HG03060 (cell line): Measurements from ENCODE around the gene ZBTB9.

Source experiments
- ATAC-seq: cut with Tn5 transposase; IDR thresholded peaks from one replicate; pipeline ENCODE4 v1.9.1; 2021; ENCODE audit warnings: low read depth, moderate number of reproducible peaks; ENCODE audit not compliant: unreplicated experiment

Gene ZBTB9

GRCh38 chr6:33418690-33419291 lies 35.6 kb upstream of the ZBTB9 start:
- no peak for ATAC-seq

GRCh38 chr6:33419580-33420490 lies 34.5 kb upstream of the ZBTB9 start, which contains the start of gene SYNGAP1:
Gene SYNGAP1, plus strand, starts transcription at chr6:33420065. Its CDS starts 200 bp downstream, at chr6:33420265.
- no peak for ATAC-seq

- no peak for ATAC-seq
These were observed 33.7 kb upstream of the ZBTB9 start for GRCh38 chr6:33420491-33421343.

GRCh38 chr6:33421344-33421643 lies 33.1 kb upstream of the ZBTB9 start:
- no peak for ATAC-seq

GRCh38 chr6:33423777-33424176 lies 30.6 kb upstream of the ZBTB9 start:
- no peak for ATAC-seq

GRCh38 chr6:33424855-33425667 lies 29.3 kb upstream of the ZBTB9 start:
- no peak for ATAC-seq

- no peak for ATAC-seq
These were observed 28.5 kb upstream of the ZBTB9 start for GRCh38 chr6:33425668-33426577.

GRCh38 chr6:33426590-33427511 lies 27.5 kb upstream of the ZBTB9 start:
- ATAC-seq, result no peak

GRCh38 chr6:33427585-33428223 lies 26.7 kb upstream of the ZBTB9 start:
- ATAC-seq, result no peak

GRCh38 chr6:33428224-33428965 lies 26.0 kb upstream of the ZBTB9 start:
- no peak for ATAC-seq

- no peak for ATAC-seq
These were observed 25.2 kb upstream of the ZBTB9 start for GRCh38 chr6:33428966-33429749.

GRCh38 chr6:33429750-33430052 lies 24.7 kb upstream of the ZBTB9 start:
- no peak for ATAC-seq

- no peak for ATAC-seq
These were observed 24.0 kb upstream of the ZBTB9 start for GRCh38 chr6:33430334-33430733.

- no peak for ATAC-seq
These were observed 23.1 kb upstream of the ZBTB9 start for GRCh38 chr6:33430991-33431879.

GRCh38 chr6:33431880-33432541 lies 22.4 kb upstream of the ZBTB9 start:
- ATAC-seq, result no peak
